Measurements from ENCODE around the gene WLS.

WLS gene

GRCh38 chr1:68202239-68202832, 30.0 kb downstream of the WLS start:
- no peak overlapping the region for H2AFZ ChIP-seq (ENCODE audit: low read depth, low read length, severe bottlenecking)
- no peak overlapping the region for H3K4me3 ChIP-seq (ENCODE audit: insufficient read depth, low read length, poor library complexity, severe bottlenecking)
- H3F3A ChIP-seq (ENCODE audit: insufficient read depth): no peaks in the 10 kb centered on the region
- no peaks in the 10 kb centered on the region for H3K27me3 ChIP-seq (ENCODE audit: low read length)
- no peaks in the 10 kb centered on the region for H4K20me1 ChIP-seq (ENCODE audit: low read depth, low read length)
- TF ChIP-seq CTCF (IDR thresholded peaks at IDR 0.05; ENCODE audit: insufficient read depth, low read length, poor library complexity, severe bottlenecking) (no peak), EZH2phosphoT487 (conservative IDR thresholded peaks at IDR 0.05; ENCODE audit: low read length) (no peak)
- H3K4me2 ChIP-seq (ENCODE audit: low read depth, low read length, poor library complexity, severe bottlenecking): no peak overlapping the region
- no peak overlapping the region for H3K9ac ChIP-seq (ENCODE audit: low read length)
- no peaks in the 10 kb centered on the region for H3K36me3 ChIP-seq (ENCODE audit: low read length)
- no peaks in the 10 kb centered on the region for H3K79me2 ChIP-seq (ENCODE audit: insufficient read depth, low read length)
- H3K9me2 ChIP-seq (replicated peaks; ENCODE audit: insufficient read depth, low read length): no peaks in the 10 kb centered on the region
- no peak overlapping the region for H3K27ac ChIP-seq (ENCODE audit: low read depth, low read length)
- H3K9me3 ChIP-seq (ENCODE audit: insufficient read depth, low read length): no peaks in the 10 kb centered on the region

- Histone ChIP-seq H3K9me2 (replicated peaks; ENCODE audit: insufficient read depth, low read length) (no peaks in the 10 kb centered on the region), H3F3A (ENCODE audit: insufficient read depth) (no peaks in the 10 kb centered on the region), H3K4me2 (ENCODE audit: low read depth, low read length, poor library complexity, severe bottlenecking) (no peak overlapping the region), H3K79me2 (ENCODE audit: insufficient read depth, low read length) (no peaks in the 10 kb centered on the region), H4K20me1 (ENCODE audit: low read depth, low read length) (no peaks in the 10 kb centered on the region), H3K27ac (ENCODE audit: low read depth, low read length) (no peak overlapping the region), H3K36me3 (ENCODE audit: low read length) (no peaks in the 10 kb centered on the region), H3K4me3 (ENCODE audit: insufficient read depth, low read length, poor library complexity, severe bottlenecking) (no peak overlapping the region), H3K27me3 (ENCODE audit: low read length) (no peaks in the 10 kb centered on the region), H2AFZ (ENCODE audit: low read depth, low read length, severe bottlenecking) (no peak overlapping the region), H3K9ac (ENCODE audit: low read length) (no peak overlapping the region), H3K9me3 (ENCODE audit: insufficient read depth, low read length) (no peaks in the 10 kb centered on the region)
- TF ChIP-seq EZH2phosphoT487 (conservative IDR thresholded peaks at IDR 0.05; ENCODE audit: low read length) (no peak), CTCF (IDR thresholded peaks at IDR 0.05; ENCODE audit: insufficient read depth, low read length, poor library complexity, severe bottlenecking) (no peak)
These were observed 30.6 kb downstream of the WLS start for GRCh38 chr1:68201546-68202238.

- Histone ChIP-seq H4K20me1 (ENCODE audit: low read depth, low read length) (no peaks in the 10 kb centered on the region), H3K4me3 (ENCODE audit: insufficient read depth, low read length, poor library complexity, severe bottlenecking) (no peak overlapping the region), H3K27me3 (ENCODE audit: low read length) (no peaks in the 10 kb centered on the region), H3K27ac (ENCODE audit: low read depth, low read length) (no peak overlapping the region), H3F3A (ENCODE audit: insufficient read depth) (no peaks in the 10 kb centered on the region), H3K4me2 (ENCODE audit: low read depth, low read length, poor library complexity, severe bottlenecking) (no peak overlapping the region), H3K9me3 (ENCODE audit: insufficient read depth, low read length) (no peaks in the 10 kb centered on the region), H3K9ac (ENCODE audit: low read length) (no peak overlapping the region), H3K79me2 (ENCODE audit: insufficient read depth, low read length) (no peaks in the 10 kb centered on the region), H2AFZ (ENCODE audit: low read depth, low read length, severe bottlenecking) (no peak overlapping the region), H3K9me2 (replicated peaks; ENCODE audit: insufficient read depth, low read length) (no peaks in the 10 kb centered on the region), H3K36me3 (ENCODE audit: low read length) (no peaks in the 10 kb centered on the region)
- TF ChIP-seq EZH2phosphoT487 (conservative IDR thresholded peaks at IDR 0.05; ENCODE audit: low read length) (no peak), CTCF (IDR thresholded peaks at IDR 0.05; ENCODE audit: insufficient read depth, low read length, poor library complexity, severe bottlenecking) (no peak)
These were observed 32.7 kb downstream of the WLS start for GRCh38 chr1:68199603-68200002.

Measured in SU-DHL-6 (cell line).